H9 (cell line): Measurements from ENCODE around the gene SLC44A3. TPM values are rescaled to one million over a fixed set of nuclear protein-coding genes. Genes with fewer than 3 reads are reported as not detected.

ENCODE experiments used
- DNase-seq: peaks from one replicate; pipeline ENCODE4 v3.0.0-alpha.2; 2017
- H2AFZ ChIP-seq: one replicate; pipeline ENCODE4 v1.6.1; 2013; ENCODE audit warnings: mild to moderate bottlenecking, low read length, control low read depth, moderate library complexity
- H2AK5ac ChIP-seq: 2 replicates; pipeline ENCODE4 v1.6.1; 2013; ENCODE audit warnings: low read length, control low read depth, mixed read lengths; ENCODE audit not compliant: insufficient read length
- H2BK120ac ChIP-seq: one replicate; pipeline ENCODE4 v1.6.1; 2013; ENCODE audit warnings: low read depth, mild to moderate bottlenecking, low read length, control low read depth, inconsistent platforms; ENCODE audit not compliant: poor library complexity, severe bottlenecking
- H2BK12ac ChIP-seq: 2 replicates; pipeline ENCODE4 v1.6.1; 2013; ENCODE audit warnings: low read length, control low read depth, mixed read lengths, low read depth; ENCODE audit not compliant: insufficient read length
- H2BK15ac ChIP-seq: 2 replicates; pipeline ENCODE4 v1.6.1; 2013; ENCODE audit warnings: low read depth, low read length, control low read depth
- H2BK20ac ChIP-seq: one replicate; pipeline ENCODE4 v1.6.1; 2013; ENCODE audit warnings: low read depth, mild to moderate bottlenecking, low read length, control low read depth, inconsistent platforms; ENCODE audit not compliant: poor library complexity, severe bottlenecking
- H2BK5ac ChIP-seq: 2 replicates; pipeline ENCODE4 v1.6.1; 2013; ENCODE audit warnings: low read length, control low read depth, mixed read lengths; ENCODE audit not compliant: insufficient read length
- H3K14ac ChIP-seq: 2 replicates; pipeline ENCODE4 v1.6.1; 2013; ENCODE audit warnings: low read length, control low read depth; ENCODE audit not compliant: insufficient read depth
- H3K18ac ChIP-seq: 2 replicates; pipeline ENCODE4 v1.6.1; 2013; ENCODE audit warnings: low read depth, mild to moderate bottlenecking, mixed read lengths, low read length, control low read depth; ENCODE audit not compliant: insufficient read length
- H3K23ac ChIP-seq: 2 replicates; pipeline ENCODE4 v1.6.1; 2013; ENCODE audit warnings: low read length, control low read depth, mixed read lengths, low read depth; ENCODE audit not compliant: insufficient read length
- H3K23me2 ChIP-seq: 2 replicates; pipeline ENCODE4 v1.6.1; 2013; ENCODE audit warnings: low read depth, mild to moderate bottlenecking, mixed read lengths, low read length, control low read depth; ENCODE audit not compliant: insufficient read length, poor library complexity, severe bottlenecking
- H3K27ac ChIP-seq: 2 replicates; pipeline ENCODE4 v1.5.1; 2013; ENCODE audit warnings: low read length, control low read depth, mixed read lengths, low read depth; ENCODE audit not compliant: insufficient read length
- H3K27me3 ChIP-seq: 2 replicates; pipeline ENCODE4 v1.6.1; 2013; ENCODE audit warnings: low read length, control low read depth, inconsistent platforms; ENCODE audit not compliant: insufficient read depth
- H3K4ac ChIP-seq: 2 replicates; pipeline ENCODE4 v1.6.1; 2013; ENCODE audit warnings: low read depth, mild to moderate bottlenecking, control low read depth, inconsistent platforms, low read length, moderate library complexity
- H3K4me1 ChIP-seq: 2 replicates; pipeline ENCODE4 v1.6.1; 2013; ENCODE audit warnings: low read length, control low read depth, inconsistent platforms; ENCODE audit not compliant: insufficient read depth
- H3K4me2 ChIP-seq: 2 replicates; pipeline ENCODE4 v1.6.1; 2013; ENCODE audit warnings: low read length, control low read depth, mixed read lengths; ENCODE audit not compliant: insufficient read length, insufficient read depth
- H3K56ac ChIP-seq: 2 replicates; pipeline ENCODE4 v1.6.1; 2013; ENCODE audit warnings: low read depth, mild to moderate bottlenecking, mixed read lengths, low read length, control low read depth; ENCODE audit not compliant: insufficient read length
- H3K79me1 ChIP-seq: 2 replicates; pipeline ENCODE4 v1.6.1; 2013; ENCODE audit warnings: low read depth, mild to moderate bottlenecking, moderate library complexity, low read length, control low read depth, inconsistent platforms; ENCODE audit not compliant: insufficient read depth, poor library complexity, severe bottlenecking
- H3K79me2 ChIP-seq: 2 replicates; pipeline ENCODE4 v1.6.1; 2013; ENCODE audit warnings: low read length, control low read depth, inconsistent platforms; ENCODE audit not compliant: insufficient read depth
- H3K9ac ChIP-seq: 2 replicates; pipeline ENCODE4 v1.6.1; 2013; ENCODE audit warnings: low read length, control low read depth, mixed read lengths; ENCODE audit not compliant: insufficient read length; ENCODE audit errors: extremely low read depth
- H3K9me3 ChIP-seq: one replicate; pipeline ENCODE4 v1.6.1; 2013; ENCODE audit warnings: low read depth, low read length, inconsistent platforms; ENCODE audit not compliant: control insufficient read depth
- H3T11ph ChIP-seq: one replicate; pipeline ENCODE4 v1.6.1; 2013; ENCODE audit warnings: mild to moderate bottlenecking, low read length, control low read depth, inconsistent platforms
- H4K20me1 ChIP-seq: one replicate; pipeline ENCODE4 v1.6.1; 2013; ENCODE audit not compliant: control insufficient read depth, insufficient read length, insufficient read depth
- H4K5ac ChIP-seq: 2 replicates; pipeline ENCODE4 v1.6.1; 2013; ENCODE audit warnings: low read depth, mild to moderate bottlenecking, mixed read lengths, low read length, control low read depth; ENCODE audit not compliant: insufficient read length
- H4K8ac ChIP-seq: replicated peaks from 2 replicates; pipeline ENCODE4 v1.6.1; 2013; ENCODE audit warnings: low read length, control low read depth, mixed read lengths, low read depth; ENCODE audit not compliant: insufficient read length
- H4K91ac ChIP-seq: 2 replicates; pipeline ENCODE4 v1.6.1; 2013; ENCODE audit warnings: low read depth, mild to moderate bottlenecking, moderate library complexity, mixed read lengths, low read length, control low read depth; ENCODE audit not compliant: insufficient read length
- H3K27ac Mint-ChIP-seq, 3 experiments: 2 replicates in 2 of 3; 3 replicates in 1 of 3; pipeline ENCODE4 v1.8.0; 2020 to 2021; ENCODE audit warnings: mixed read lengths in 3 of 3, mild to moderate bottlenecking in 1 of 3, moderate library complexity in 1 of 3
- H3K27me3 Mint-ChIP-seq: 2 replicates; pipeline ENCODE4 v1.8.0; 2021; ENCODE audit warnings: low read depth, mild to moderate bottlenecking, moderate library complexity, mixed read lengths
- H3K36me3 Mint-ChIP-seq, 3 experiments: 2 replicates in 2 of 3; 3 replicates in 1 of 3; pipeline ENCODE4 v1.8.0; 2020 to 2021; ENCODE audit warnings: low read depth in 3 of 3, mixed read lengths in 3 of 3; ENCODE audit not compliant: insufficient read depth in 1 of 3
- H3K4me1 Mint-ChIP-seq, 2 experiments: 2 replicates each; pipeline ENCODE4 v1.8.0; 2020; ENCODE audit warnings: mixed read lengths in 2 of 2
- H3K4me3 Mint-ChIP-seq, 2 experiments: 2 replicates in 1 of 2; 3 replicates in 1 of 2; pipeline ENCODE4 v1.8.0; 2020 to 2021; ENCODE audit warnings: mild to moderate bottlenecking in 2 of 2, mixed read lengths in 2 of 2, moderate library complexity in 1 of 2
- H3K9me3 Mint-ChIP-seq, 2 experiments: 2 replicates in 1 of 2; 3 replicates in 1 of 2; pipeline ENCODE4 v1.8.0; 2020; ENCODE audit warnings: mild to moderate bottlenecking in 2 of 2, mixed read lengths in 2 of 2, moderate library complexity in 1 of 2
- CTCF ChIP-seq: fragments of 200-600 bp; sonication (generic); conservative IDR thresholded peaks from 3 replicates; pipeline ENCODE4 v1.8.0; 2021; ENCODE audit warnings: antibody characterized with exemption, mild to moderate bottlenecking
- WGBS: extraction: QIAGEN DNeasy Blood & Tissue Kit; methylation state at CpG from one replicate; pipeline ENCODE4 v1.1.7; 2013; ENCODE audit warnings: missing lambda C conversion rate, low lambda C conversion rate, mixed read lengths; ENCODE audit not compliant: insufficient read length; ENCODE audit errors: extremely low coverage; 5-methylcytosine and 5-hydroxymethylcytosine counted together
- total RNA-seq: library from RNA; stranded (reverse); gene quantifications from 2 replicates; pipeline ENCODE4 v1.2.1, GENCODE V29; 2021

Gene SLC44A3
- total RNA-seq, 1 experiment from 2014 or later = 5.5 TPM

- Mint-ChIP-seq H3K27me3 (no peaks in the 10 kb centered on the region), H3K9me3 (no peaks in the 10 kb centered on the region), H3K36me3 (peaks cover 20 to 62% (median 42%) of the 10 kb centered on the region in 3 experiments; a peak in 6 of 7 replicates), H3K27ac (no peak overlapping the region), H3K4me1 (peaks cover 8 to 16% of the 10 kb centered on the region in 2 experiments), H3K4me3 (no peak overlapping the region)
- no peak overlapping the region for H4K5ac ChIP-seq
- H3K79me1 ChIP-seq = no peaks in the 10 kb centered on the region
- no peak overlapping the region for H3T11ph ChIP-seq
- H2BK5ac ChIP-seq = no peak overlapping the region
- no peak overlapping the region for H2AK5ac ChIP-seq
- H4K91ac ChIP-seq = no peak overlapping the region
- no peak overlapping the region for H3K23ac ChIP-seq
- WGBS = no CpG with 5 or more reads among the region's 1 CpG
- no peak overlapping the region for H2AFZ ChIP-seq
- DNase-seq = no peak
- H2BK20ac ChIP-seq = no peak overlapping the region
- H3K14ac ChIP-seq = no peak overlapping the region
- H3K9ac ChIP-seq = no peak overlapping the region
- TF ChIP-seq CTCF = no peak
- no peak overlapping the region for H3K56ac ChIP-seq
- no peak overlapping the region for H3K27ac ChIP-seq
- H2BK120ac ChIP-seq = no peak overlapping the region
- H3K4me1 ChIP-seq = no peaks in the 10 kb centered on the region; the same call in 1 of the 2 replicates
- no peaks in the 10 kb centered on the region for H3K9me3 ChIP-seq
- no peak overlapping the region for H3K4me2 ChIP-seq
- no peak overlapping the region for H3K4ac ChIP-seq
- H3K18ac ChIP-seq = no peak overlapping the region
- H3K27me3 ChIP-seq = no peaks in the 10 kb centered on the region
- no peaks in the 10 kb centered on the region for H3K23me2 ChIP-seq
- H2BK15ac ChIP-seq = no peak overlapping the region
- no peak overlapping the region for H2BK12ac ChIP-seq
- no peaks in the 10 kb centered on the region for H3K79me2 ChIP-seq
- H4K8ac ChIP-seq = no peak overlapping the region
- H4K20me1 ChIP-seq = no peaks in the 10 kb centered on the region
Measured at GRCh38 chr1:94895518-94895917, 75.4 kb downstream of the SLC44A3 start.
